A549 (cell line): ENCODE results near the gene WNT1. TPM values are rescaled to one million over a fixed set of nuclear protein-coding genes. Genes with fewer than 3 reads are reported as not detected.

Experiments used
- ATAC-seq, 2 experiments: fragments of 200-7000 bp in 1 of 2; fragments of >200 bp in 1 of 2; cut with Nextera tagmentation in 1 of 2; cut with Tn5 transposase in 1 of 2; 3 replicates each; pipeline versions ENCODE4 v1.8.0 to v1.9.1; 2018 to 2020; ENCODE audit warnings: mild to moderate bottlenecking in 1 of 2, moderate library complexity in 1 of 2
- CTCF ChIA-PET: fragments of 300-600 bp; sonication (Branson Sonifier 250); formaldehyde crosslinking; extraction: SDS; loops from one replicate; lab custom pipeline; 2021; ENCODE audit warnings: antibody characterized with exemption, inconsistent platforms; lab: Yijun Ruan, JAX
- POLR2A ChIA-PET: fragments of 350-600 bp; formaldehyde crosslinking; extraction: SDS; loops from one replicate; lab custom pipeline; 2021; ENCODE audit warnings: antibody characterized with exemption, inconsistent platforms; lab: Yijun Ruan, JAX
- DNase-seq, 2 experiments: peaks; one replicate each; pipeline versions ENCODE4 v3.0.0 to v3.0.0-alpha.2; 2011 to 2016; ENCODE audit warnings: low read depth in 1 of 2, low spot score in 1 of 2
- FAIRE-seq: peaks from 2 replicates; lab custom pipeline; 2011; peaks lifted over from hg19 to GRCh38; lab: Jason Lieb, UNC
- H3K27ac ChIP-seq, 2 experiments: fragments of >200 bp; sonication (Bioruptor Twin); formaldehyde crosslinking; 3 replicates each; pipeline ENCODE4 v1.5.1; 2016 to 2017
- H3K4me1 ChIP-seq: fragments of >200 bp; sonication (Bioruptor Twin); formaldehyde crosslinking; 3 replicates; pipeline ENCODE4 v1.6.1; 2016
- H3K4me2 ChIP-seq: fragments of >200 bp; sonication (Bioruptor Twin); formaldehyde crosslinking; 3 replicates; pipeline ENCODE4 v1.6.1; 2016
- H3K4me3 ChIP-seq: fragments of >200 bp; sonication (Bioruptor Twin); formaldehyde crosslinking; 3 replicates; pipeline ENCODE4 v1.5.1; 2016
- H3K9me3 ChIP-seq: fragments of >200 bp; sonication (Bioruptor Twin); formaldehyde crosslinking; 3 replicates; pipeline ENCODE4 v1.6.1; 2016
- BHLHE40 ChIP-seq: IDR thresholded peaks from 2 replicates; pipeline ENCODE4 v1.6.1; 2012; ENCODE audit warnings: low read depth, low read length, inconsistent platforms
- CBX2 ChIP-seq: fragments of 200-600 bp; sonication (generic); IDR thresholded peaks from 2 replicates; pipeline ENCODE4 v1.6.1; 2016; ENCODE audit warnings: low read depth, mild to moderate bottlenecking, borderline replicate concordance
- CBX8 ChIP-seq: fragments of 200-600 bp; sonication (generic); IDR thresholded peaks from 2 replicates; pipeline ENCODE4 v1.6.1; 2016
- CEBPB ChIP-seq, 2 experiments: fragments of >200 bp in 1 of 2; sonication (Bioruptor Twin) in 1 of 2; formaldehyde crosslinking in 1 of 2; IDR thresholded peaks; 2 replicates each; pipeline ENCODE4 v1.6.1; 2012 to 2016
- CHD2 ChIP-seq: fragments of 150-350 bp; IDR thresholded peaks from 2 replicates; pipeline ENCODE4 v1.6.1; 2014; ENCODE audit warnings: low read length; ENCODE audit not compliant: partially characterized antibody
- CTCF ChIP-seq: fragments of >200 bp; sonication (Bioruptor Twin); formaldehyde crosslinking; IDR thresholded peaks from 3 replicates; pipeline ENCODE4 v1.5.1; 2016
- E2F6 ChIP-seq: IDR thresholded peaks from 2 replicates; pipeline ENCODE4 v1.6.1; 2012; ENCODE audit warnings: low read depth, borderline replicate concordance
- FOSL2 ChIP-seq, 2 experiments: fragments of 450-650 bp in 1 of 2; fragments of >200 bp in 1 of 2; sonication (Bioruptor Twin) in 1 of 2; formaldehyde crosslinking; IDR thresholded peaks; 2 replicates each; pipeline versions ENCODE4 v1.5.0 to v1.6.1; 2016 to 2020; ENCODE audit warnings: mild to moderate bottlenecking in 1 of 2, moderate library complexity in 1 of 2
- FOXS1 ChIP-seq: fragments of 250-450 bp; sonication (Bioruptor Pico); IDR thresholded peaks from 2 replicates; pipeline ENCODE4 v1.5.0; 2020; ENCODE audit warnings: mild to moderate bottlenecking, moderate library complexity
- HDAC2 ChIP-seq: fragments of 200-600 bp; sonication (generic); IDR thresholded peaks from 2 replicates; pipeline ENCODE4 v1.6.1; 2016
- HES2 ChIP-seq: fragments of >200 bp; sonication (Bioruptor Twin); formaldehyde crosslinking; IDR thresholded peaks from 2 replicates; pipeline ENCODE4 v1.6.1; 2016
- HEYL ChIP-seq: fragments of 250-450 bp; sonication (Bioruptor Pico); IDR thresholded peaks from 2 replicates; pipeline ENCODE4 v1.8.0; 2021; ENCODE audit warnings: mild to moderate bottlenecking, moderate library complexity
- HOXB5 ChIP-seq: fragments of 250-450 bp; sonication (Bioruptor Pico); IDR thresholded peaks from 2 replicates; pipeline ENCODE4 v1.5.0; 2020; ENCODE audit warnings: mild to moderate bottlenecking, moderate library complexity
- JUN ChIP-seq, 2 experiments: fragments of >200 bp; sonication (Bioruptor Twin); formaldehyde crosslinking; IDR thresholded peaks; 2 replicates in 1 of 2; 3 replicates in 1 of 2; pipeline ENCODE4 v1.6.1; 2016 to 2017
- KDM1A ChIP-seq: fragments of 200-600 bp; sonication (generic); IDR thresholded peaks from 2 replicates; pipeline ENCODE4 v1.6.1; 2016; ENCODE audit warnings: low read depth, mild to moderate bottlenecking
- KDM5A ChIP-seq: fragments of 200-600 bp; sonication (generic); IDR thresholded peaks from 2 replicates; pipeline ENCODE4 v1.6.1; 2016; ENCODE audit warnings: antibody characterized with exemption, mild to moderate bottlenecking
- NFE2L2 ChIP-seq: fragments of 150-350 bp; conservative IDR thresholded peaks from 2 replicates; pipeline ENCODE4 v1.6.1; 2014; ENCODE audit warnings: low read length
- PHF8 ChIP-seq: fragments of 200-600 bp; sonication (generic); IDR thresholded peaks from 2 replicates; pipeline ENCODE4 v1.6.1; 2016; ENCODE audit warnings: low read depth, mild to moderate bottlenecking, antibody characterized with exemption, moderate library complexity, borderline replicate concordance
- SMC3 ChIP-seq: fragments of >200 bp; sonication (Bioruptor Twin); formaldehyde crosslinking; IDR thresholded peaks from 3 replicates; pipeline ENCODE4 v1.6.1; 2018; ENCODE audit warnings: inconsistent platforms
- TFCP2L1 ChIP-seq: fragments of 250-450 bp; sonication (Bioruptor Pico); IDR thresholded peaks from 2 replicates; pipeline ENCODE4 v1.5.0; 2021; ENCODE audit warnings: mild to moderate bottlenecking
- ZNF302 ChIP-seq: fragments of 250-450 bp; sonication (Bioruptor Pico); IDR thresholded peaks from 2 replicates; pipeline ENCODE4 v1.9.0; 2021; ENCODE audit warnings: inconsistent platforms, mild to moderate bottlenecking, moderate library complexity
- WGBS: methylation state at CpG from one replicate; pipeline ENCODE4 v1.1.6; 2017; ENCODE audit errors: missing lambda C conversion rate; 5-methylcytosine and 5-hydroxymethylcytosine counted together
- polyA plus RNA-seq, 4 experiments: library from polyadenylated mRNA; depleted of rRNA in 3 of 4; stranded (reverse); fragments of >200 nt; fragmentation: RNase III in 1 of 4; extraction: RNeasy Plus Mini Kit Qiagen cat#74134 plus additional on column Dnase treatment in 1 of 4; gene quantifications; 2 replicates in 3 of 4; 3 replicates in 1 of 4; pipeline ENCODE4 v1.2.3, GENCODE V29; 2011 to 2017

The WNT1 gene
- polyA plus RNA-seq, 2 of the 4 experiments (the other 2 are of a cell fraction) = not detected

- ChIA-PET CTCF (interaction anchor here (0.7 to 1.8 kb wide), 5 partner anchors 8 to 87 kb away, joined by 3 to 9 read pairs (median 4); partner anchors contain the start of gene PRKAG1), POLR2A (no interaction called here)
- no peak overlapping the region for H3K27ac ChIP-seq
- H3K9me3 ChIP-seq = no peaks in the 10 kb centered on the region
- DNase-seq (no peak), FAIRE-seq (no peak), ATAC-seq (no peak)
- no peak overlapping the region for H3K4me3 ChIP-seq
- WGBS = 94% methylated on average over 21 of the region's 21 CpGs
- no peak for TF ChIP-seq FOXS1 (CRISPR knock-in tag)
- no peak for TF ChIP-seq CTCF
- no peak for TF ChIP-seq SMC3
- TF ChIP-seq JUN (IDR thresholded peaks at IDR 0.05) = no peak
- TF ChIP-seq HES2 = no peak
- no peak for TF ChIP-seq E2F6
- no peak for TF ChIP-seq CHD2
- no peak for TF ChIP-seq PHF8
- no peak for TF ChIP-seq HDAC2
- H3K4me2 ChIP-seq = no peak overlapping the region
- no peaks in the 10 kb centered on the region for H3K4me1 ChIP-seq
Observed at GRCh38 chr12:49026101-49026500, 48.0 kb downstream of the WNT1 start.

- H3K4me2 ChIP-seq = no peak overlapping the region
- DNase-seq (no peak), FAIRE-seq (no peak), ATAC-seq (0 out of 6 replicates have a peak, but pooled peaks of 1 of the 2 experiments have one; percentile 6)
- H3K9me3 ChIP-seq = no peaks in the 10 kb centered on the region
- TF ChIP-seq BHLHE40 (no peak), KDM1A (no peak), TFCP2L1 (CRISPR knock-in tag) (no peak), CEBPB (IDR thresholded peaks at IDR 0.05) (no peak), HOXB5 (CRISPR knock-in tag) (no peak), ZNF302 (CRISPR knock-in tag) (no peak), NFE2L2 (no peak), KDM5A (no peak), HEYL (no peak), FOSL2 (IDR thresholded peaks at IDR 0.05) (no peak), FOSL2 (CRISPR knock-in tag; IDR thresholded peaks at IDR 0.05) (no peak), CBX8 (no peak), FOXS1 (CRISPR knock-in tag) (no peak), CBX2 (no peak)
- no peak overlapping the region for H3K4me3 ChIP-seq
- no peaks in the 10 kb centered on the region for H3K4me1 ChIP-seq
- CTCF ChIA-PET = interaction anchor here (1.0 to 1.8 kb wide), 4 partner anchors 9 to 88 kb away, joined by 3 to 9 read pairs (median 4); partner anchors contain the start of gene PRKAG1
- POLR2A ChIA-PET = no interaction called here
- WGBS = 95% methylated on average over 25 of the region's 26 CpGs
- no peak overlapping the region for H3K27ac ChIP-seq
Observed at GRCh38 chr12:49026678-49027480, 48.8 kb downstream of the WNT1 start.
